Brain microvascular endothelial cell (primary cell): Measurements from ENCODE around the gene HMGB1.
A peak's percentile ranks its signal among the peaks of the same experiment; 100 is the strongest.

Source experiments
- DNase-seq: peaks from one replicate; pipeline ENCODE4 v3.0.0-alpha.2; 2020
- H3K27ac ChIP-seq: fragments of 250-450 bp; sonication (Bioruptor Pico); 2 replicates; pipeline ENCODE4 v1.5.1; 2020; ENCODE audit warnings: mild to moderate bottlenecking, moderate library complexity
- H3K27me3 ChIP-seq: fragments of 250-450 bp; sonication (Bioruptor Pico); replicated peaks from 2 replicates; pipeline ENCODE4 v1.5.1; 2020; ENCODE audit warnings: mild to moderate bottlenecking
- H3K36me3 ChIP-seq: fragments of 250-450 bp; sonication (Bioruptor Pico); replicated peaks from 2 replicates; pipeline ENCODE4 v1.5.1; 2020; ENCODE audit warnings: mild to moderate bottlenecking
- H3K4me3 ChIP-seq: 2 replicates; pipeline ENCODE4 v1.5.1; 2011; ENCODE audit warnings: low read depth, mild to moderate bottlenecking, control low read depth, low read length, moderate library complexity
- in situ Hi-C: cut with HindIII; loops from 2 replicates; pipeline ENCODE4 v1.10.0; 2017; ENCODE audit warnings: low sequenced_read_pairs, low pct_ligation_motif_present
- TF ChIP-seq, protein P1 (sequence below): IDR thresholded peaks from 2 replicates; pipeline ENCODE4 v1.5.1; 2011; ENCODE audit warnings: low read depth, mild to moderate bottlenecking, moderate library complexity, low read length, control low read depth, inconsistent platforms; ENCODE audit errors: missing control alignments

Gene HMGB1

DNA sequence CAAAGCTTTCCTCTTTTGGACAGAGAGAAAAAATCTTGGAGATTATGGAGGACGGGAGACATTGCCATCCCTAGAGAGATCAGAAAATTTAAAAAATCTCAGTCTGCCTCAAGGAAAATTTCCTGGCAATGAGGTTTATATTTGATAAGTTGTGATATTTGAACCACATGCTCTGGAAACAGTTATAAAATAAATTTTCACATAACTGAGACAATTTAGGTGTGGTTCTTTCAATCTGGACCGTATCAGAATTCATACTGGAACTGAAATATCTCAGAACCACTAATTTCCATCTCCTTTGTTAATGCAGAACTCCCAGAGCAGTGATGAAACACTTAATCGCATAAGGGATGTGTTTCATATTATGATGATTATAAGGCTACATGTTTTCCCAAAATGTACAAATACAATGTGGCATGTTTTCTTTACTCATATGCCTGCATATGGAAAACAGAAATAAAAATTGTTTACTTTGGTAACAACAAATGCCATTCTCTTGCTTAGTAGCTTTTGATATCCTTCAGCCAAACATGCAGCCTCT, 29.8 kb downstream of the HMGB1 start:
- in situ Hi-C loops: no loop called here
- no peaks in the 10 kb centered on the region for H3K36me3 ChIP-seq
- TF ChIP-seq, protein P1, sequence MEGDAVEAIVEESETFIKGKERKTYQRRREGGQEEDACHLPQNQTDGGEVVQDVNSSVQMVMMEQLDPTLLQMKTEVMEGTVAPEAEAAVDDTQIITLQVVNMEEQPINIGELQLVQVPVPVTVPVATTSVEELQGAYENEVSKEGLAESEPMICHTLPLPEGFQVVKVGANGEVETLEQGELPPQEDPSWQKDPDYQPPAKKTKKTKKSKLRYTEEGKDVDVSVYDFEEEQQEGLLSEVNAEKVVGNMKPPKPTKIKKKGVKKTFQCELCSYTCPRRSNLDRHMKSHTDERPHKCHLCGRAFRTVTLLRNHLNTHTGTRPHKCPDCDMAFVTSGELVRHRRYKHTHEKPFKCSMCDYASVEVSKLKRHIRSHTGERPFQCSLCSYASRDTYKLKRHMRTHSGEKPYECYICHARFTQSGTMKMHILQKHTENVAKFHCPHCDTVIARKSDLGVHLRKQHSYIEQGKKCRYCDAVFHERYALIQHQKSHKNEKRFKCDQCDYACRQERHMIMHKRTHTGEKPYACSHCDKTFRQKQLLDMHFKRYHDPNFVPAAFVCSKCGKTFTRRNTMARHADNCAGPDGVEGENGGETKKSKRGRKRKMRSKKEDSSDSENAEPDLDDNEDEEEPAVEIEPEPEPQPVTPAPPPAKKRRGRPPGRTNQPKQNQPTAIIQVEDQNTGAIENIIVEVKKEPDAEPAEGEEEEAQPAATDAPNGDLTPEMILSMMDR: no peak
- H3K27ac ChIP-seq: no peak overlapping the region
- H3K27me3 ChIP-seq: peaks cover 2% of the 10 kb centered on the region
- no peak for DNase-seq
- H3K4me3 ChIP-seq: no peak overlapping the region

DNA sequence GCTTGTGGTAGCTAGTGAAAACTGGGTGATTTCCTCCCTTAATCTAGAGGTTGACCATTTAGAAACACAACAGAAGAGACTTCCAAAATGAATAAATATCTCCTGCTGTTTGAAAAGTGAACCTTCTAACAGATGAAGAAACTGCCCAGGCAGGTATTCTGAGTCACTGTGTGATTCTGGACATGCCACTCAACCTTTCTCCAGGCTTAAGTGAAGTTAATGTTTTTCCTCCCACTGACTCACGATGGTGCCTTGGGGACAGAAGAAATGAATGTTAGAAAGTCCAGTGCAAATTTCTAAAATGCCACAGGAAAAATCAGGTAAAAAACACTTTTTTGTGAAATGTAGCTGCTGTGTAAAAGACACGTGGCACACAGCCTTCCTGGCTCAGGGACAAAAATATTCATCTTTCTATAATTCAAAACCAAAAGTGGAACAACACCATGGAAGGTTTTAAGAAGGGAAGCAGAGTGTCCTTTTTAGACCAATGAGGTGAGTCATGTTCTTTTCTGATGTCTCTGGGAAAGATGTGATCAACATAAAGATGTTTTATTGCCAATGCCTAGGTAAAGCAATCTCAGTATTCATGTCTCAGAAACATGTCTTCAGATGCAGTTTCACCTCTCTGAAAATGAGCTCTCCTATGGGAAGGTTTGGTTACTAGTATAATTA, 34.3 kb downstream of the HMGB1 start:
- H3K27me3 ChIP-seq: no peaks in the 10 kb centered on the region
- no peak overlapping the region for H3K27ac ChIP-seq
- no peak for DNase-seq
- in situ Hi-C loops: no loop called here
- H3K4me3 ChIP-seq: no peak overlapping the region
- TF ChIP-seq, protein P1: no peak
- H3K36me3 ChIP-seq: no peaks in the 10 kb centered on the region

- TF ChIP-seq, protein P1: no peak
- in situ Hi-C loops: no loop called here
- peak overlapping the region; percentile 52 for H3K27ac ChIP-seq
- peak; percentile 84 for DNase-seq
- H3K36me3 ChIP-seq: no peaks in the 10 kb centered on the region
- no peak overlapping the region for H3K4me3 ChIP-seq
- no peaks in the 10 kb centered on the region for H3K27me3 ChIP-seq
Measured at GRCh38 chr13:30429721-30430694, 35.7 kb downstream of the HMGB1 start.

DNA sequence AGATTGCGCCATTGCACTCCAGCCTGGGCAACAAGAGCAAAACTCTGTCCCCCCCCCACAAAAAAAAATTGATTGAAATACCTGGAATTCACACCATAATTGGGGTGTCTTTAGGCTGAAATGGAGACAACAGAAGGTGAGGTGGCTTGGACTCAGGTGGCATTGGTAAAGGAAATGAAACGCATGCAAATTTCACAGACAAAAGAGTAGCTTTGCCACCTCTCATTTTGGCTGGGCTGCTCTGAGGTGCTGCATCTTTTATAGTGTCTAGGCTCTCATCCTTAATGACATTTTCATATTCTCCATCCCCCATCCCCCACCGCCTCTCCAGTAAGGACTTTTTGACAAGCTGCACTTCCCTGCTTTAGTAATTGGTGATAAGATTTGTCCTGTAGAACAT, 36.5 kb downstream of the HMGB1 start:
- no peak overlapping the region for H3K4me3 ChIP-seq
- H3K27me3 ChIP-seq: no peaks in the 10 kb centered on the region
- no peak for DNase-seq
- H3K36me3 ChIP-seq: no peaks in the 10 kb centered on the region
- TF ChIP-seq, protein P1: no peak
- H3K27ac ChIP-seq: no peak overlapping the region
- in situ Hi-C loops: no loop called here

GRCh38 chr13:30423891-30424290, 41.8 kb downstream of the HMGB1 start:
- Histone ChIP-seq H3K4me3 (no peak overlapping the region), H3K27me3 (no peaks in the 10 kb centered on the region), H3K27ac (no peak overlapping the region), H3K36me3 (no peaks in the 10 kb centered on the region)
- in situ Hi-C loops: no loop called here
- TF ChIP-seq, protein P1: no peak
- DNase-seq: no peak
